ENCODE data around the gene SMC1B.

- TF ChIP-seq TAF1 (IDR thresholded peaks at IDR 0.05; ENCODE audit: low read depth, low read length) (no peak), POLR2AphosphoS5 (IDR thresholded peaks at IDR 0.05; ENCODE audit: low read depth, low read length) (no peak), POLR2A (IDR thresholded peaks at IDR 0.05; ENCODE audit: low read depth, low read length) (no peak), PAX5 (IDR thresholded peaks at IDR 0.05; ENCODE audit: insufficient read depth, low read length, severe bottlenecking) (no peak)
Observed at GRCh38 chr22:45425101-45425500, 11.7 kb upstream of the SMC1B start.
